Measurements from ENCODE around the gene RIN2. TPM values are rescaled to one million over a fixed set of nuclear protein-coding genes. Genes with fewer than 3 reads are reported as not detected.

The RIN2 gene
- total RNA-seq, 1 experiment from 2014 or later = 1.0 TPM

DNA sequence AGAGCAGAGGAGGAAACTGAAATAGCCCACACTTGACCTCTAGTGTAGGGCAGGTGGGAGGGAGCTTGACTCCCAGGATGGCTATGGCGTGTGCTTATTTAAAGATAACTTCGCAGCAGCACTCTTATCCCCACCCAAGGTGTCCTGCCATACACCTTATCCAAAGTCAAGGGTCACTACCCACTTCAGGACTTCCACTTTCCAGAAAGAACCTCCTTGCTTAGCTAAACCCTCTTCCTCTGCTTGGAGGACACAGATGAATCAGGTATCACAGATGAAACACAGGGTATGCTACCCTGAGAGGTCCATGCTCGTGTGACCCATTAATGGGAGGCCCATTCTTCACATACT is 2.3 kb downstream of the RIN2 start:
- no peak overlapping the region for H3K27ac ChIP-seq (ENCODE audit: insufficient read length, low read depth, low read length)

More for the DNA sequence above, 2.3 kb downstream of the RIN2 start:
- Histone ChIP-seq H2BK20ac (ENCODE audit: low read depth, low read length, poor library complexity, severe bottlenecking) (no peak overlapping the region), H2BK15ac (ENCODE audit: low read depth, low read length) (no peak overlapping the region), H4K5ac (ENCODE audit: insufficient read length, low read depth, low read length) (no peak overlapping the region), H3K18ac (ENCODE audit: insufficient read length, low read depth, low read length) (no peak overlapping the region), H2AK5ac (ENCODE audit: insufficient read length, low read length) (no peak overlapping the region), H3T11ph (ENCODE audit: low read length) (no peak overlapping the region), H4K20me1 (ENCODE audit: control insufficient read depth, insufficient read depth, insufficient read length) (no peaks in the 10 kb centered on the region), H3K27me3 (ENCODE audit: insufficient read depth, low read length) (peaks cover 5% of the 10 kb centered on the region; the same call in 1 of the 2 replicates), H3K9me3 (ENCODE audit: control insufficient read depth, low read depth, low read length) (no peaks in the 10 kb centered on the region), H3K23me2 (ENCODE audit: insufficient read length, low read depth, low read length, poor library complexity, severe bottlenecking) (peaks cover 15% of the 10 kb centered on the region), H3K56ac (ENCODE audit: insufficient read length, low read depth, low read length) (no peak overlapping the region), H4K8ac (replicated peaks; ENCODE audit: insufficient read length, low read depth, low read length) (no peak overlapping the region), H2BK5ac (ENCODE audit: insufficient read length, low read length) (no peak overlapping the region), H3K4me1 (ENCODE audit: insufficient read depth, low read length) (0 out of 2 replicates have a peak, but pooled peaks cover 2% of the 10 kb centered on the region), H3K4me2 (ENCODE audit: insufficient read depth, insufficient read length, low read length) (no peak overlapping the region), H3K23ac (ENCODE audit: insufficient read length, low read depth, low read length) (no peak overlapping the region), H2AFZ (ENCODE audit: low read length) (no peak overlapping the region), H2BK12ac (ENCODE audit: insufficient read length, low read depth, low read length) (no peak overlapping the region), H2BK120ac (ENCODE audit: low read depth, low read length, poor library complexity, severe bottlenecking) (no peak overlapping the region), H3K79me1 (ENCODE audit: insufficient read depth, low read depth, low read length, poor library complexity, severe bottlenecking) (no peaks in the 10 kb centered on the region), H3K4ac (ENCODE audit: low read depth, low read length) (no peak overlapping the region), H3K14ac (ENCODE audit: insufficient read depth, low read length) (no peak overlapping the region), H3K79me2 (ENCODE audit: insufficient read depth, low read length) (no peaks in the 10 kb centered on the region), H4K91ac (ENCODE audit: insufficient read length, low read depth, low read length) (no peak overlapping the region), H3K9ac (ENCODE audit: extremely low read depth, insufficient read length, low read length) (no peak overlapping the region)
- peaks cover 14 to 18% of the 10 kb centered on the region in 2 experiments for H3K4me1 Mint-ChIP-seq
- TF ChIP-seq, protein P1, sequence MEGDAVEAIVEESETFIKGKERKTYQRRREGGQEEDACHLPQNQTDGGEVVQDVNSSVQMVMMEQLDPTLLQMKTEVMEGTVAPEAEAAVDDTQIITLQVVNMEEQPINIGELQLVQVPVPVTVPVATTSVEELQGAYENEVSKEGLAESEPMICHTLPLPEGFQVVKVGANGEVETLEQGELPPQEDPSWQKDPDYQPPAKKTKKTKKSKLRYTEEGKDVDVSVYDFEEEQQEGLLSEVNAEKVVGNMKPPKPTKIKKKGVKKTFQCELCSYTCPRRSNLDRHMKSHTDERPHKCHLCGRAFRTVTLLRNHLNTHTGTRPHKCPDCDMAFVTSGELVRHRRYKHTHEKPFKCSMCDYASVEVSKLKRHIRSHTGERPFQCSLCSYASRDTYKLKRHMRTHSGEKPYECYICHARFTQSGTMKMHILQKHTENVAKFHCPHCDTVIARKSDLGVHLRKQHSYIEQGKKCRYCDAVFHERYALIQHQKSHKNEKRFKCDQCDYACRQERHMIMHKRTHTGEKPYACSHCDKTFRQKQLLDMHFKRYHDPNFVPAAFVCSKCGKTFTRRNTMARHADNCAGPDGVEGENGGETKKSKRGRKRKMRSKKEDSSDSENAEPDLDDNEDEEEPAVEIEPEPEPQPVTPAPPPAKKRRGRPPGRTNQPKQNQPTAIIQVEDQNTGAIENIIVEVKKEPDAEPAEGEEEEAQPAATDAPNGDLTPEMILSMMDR (conservative IDR thresholded peaks at IDR 0.05) = no peak
- peaks cover 0 to 2% (median 0%) of the 10 kb centered on the region in 3 experiments; a peak in 2 of 7 replicates for H3K36me3 Mint-ChIP-seq (ENCODE audit: insufficient read depth in 1 of 3, low read depth in 3 of 3)
- peaks cover 49% of the 10 kb centered on the region for H3K27me3 Mint-ChIP-seq (ENCODE audit: low read depth)
- no CpG with 5 or more reads among the region's 3 CpGs for WGBS (ENCODE audit: extremely low coverage, insufficient read length, low lambda C conversion rate)
- H3K27ac Mint-ChIP-seq = no peak overlapping the region
- H3K9me3 Mint-ChIP-seq = no peaks in the 10 kb centered on the region; a peak in 2 of 5 replicates
- no peak for DNase-seq
- no peak overlapping the region for H3K4me3 Mint-ChIP-seq

All from H9 (cell line).